Testis (tissue), 2 donors: Measurements from ENCODE around the gene INA.

Experiments
- POLR2A ChIP-seq: fragments of 450-650 bp; IDR thresholded peaks from one replicate; pipeline ENCODE4 v1.6.1; 2017; ENCODE audit warnings: antibody characterized with exemption, mild to moderate bottlenecking, moderate library complexity
- TF ChIP-seq, protein P1 (sequence below), 3 experiments: fragments of 450-650 bp in 2 of 3; fragments of 200-600 bp in 1 of 3; sonication (generic) in 1 of 3; IDR thresholded peaks; one replicate each; pipeline ENCODE4 v1.5.1; 2016 to 2019; ENCODE audit warnings: antibody characterized with exemption in 3 of 3, mild to moderate bottlenecking in 2 of 3, moderate library complexity in 1 of 3

DNA sequence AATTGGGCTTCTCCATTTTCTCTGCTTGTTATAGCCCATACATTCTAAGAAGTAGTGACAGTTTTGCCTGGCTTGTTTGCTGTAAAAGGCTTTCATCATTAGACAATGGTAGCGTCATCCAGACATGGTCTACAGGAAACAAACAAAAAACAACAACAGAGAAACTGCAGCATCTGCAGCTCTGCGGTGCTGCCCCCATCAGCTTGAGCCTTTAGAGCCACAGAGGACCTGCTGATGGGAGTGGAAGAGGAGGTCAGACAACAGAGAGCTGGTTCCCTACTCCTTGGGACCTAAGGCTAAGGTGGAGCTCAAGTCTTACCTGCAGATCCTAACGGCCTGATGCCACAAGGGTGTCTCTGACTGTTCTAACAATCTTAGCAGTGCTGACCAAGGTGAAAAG, 3.1 kb downstream of the INA start:
- TF ChIP-seq POLR2A: no peak
- TF ChIP-seq, protein P1, sequence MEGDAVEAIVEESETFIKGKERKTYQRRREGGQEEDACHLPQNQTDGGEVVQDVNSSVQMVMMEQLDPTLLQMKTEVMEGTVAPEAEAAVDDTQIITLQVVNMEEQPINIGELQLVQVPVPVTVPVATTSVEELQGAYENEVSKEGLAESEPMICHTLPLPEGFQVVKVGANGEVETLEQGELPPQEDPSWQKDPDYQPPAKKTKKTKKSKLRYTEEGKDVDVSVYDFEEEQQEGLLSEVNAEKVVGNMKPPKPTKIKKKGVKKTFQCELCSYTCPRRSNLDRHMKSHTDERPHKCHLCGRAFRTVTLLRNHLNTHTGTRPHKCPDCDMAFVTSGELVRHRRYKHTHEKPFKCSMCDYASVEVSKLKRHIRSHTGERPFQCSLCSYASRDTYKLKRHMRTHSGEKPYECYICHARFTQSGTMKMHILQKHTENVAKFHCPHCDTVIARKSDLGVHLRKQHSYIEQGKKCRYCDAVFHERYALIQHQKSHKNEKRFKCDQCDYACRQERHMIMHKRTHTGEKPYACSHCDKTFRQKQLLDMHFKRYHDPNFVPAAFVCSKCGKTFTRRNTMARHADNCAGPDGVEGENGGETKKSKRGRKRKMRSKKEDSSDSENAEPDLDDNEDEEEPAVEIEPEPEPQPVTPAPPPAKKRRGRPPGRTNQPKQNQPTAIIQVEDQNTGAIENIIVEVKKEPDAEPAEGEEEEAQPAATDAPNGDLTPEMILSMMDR (IDR thresholded peaks at IDR 0.05): no peak
